VCaP (cell line): ENCODE measurements around the gene HDAC4.
"Not testable (repeated sequence)": the region's sequence is repeated elsewhere in the genome, so short reads cannot be mapped to it uniquely, and the experiment has no call there.

Source experiments
- H3K27ac ChIP-seq: fragments of 450-650 bp; 2 replicates; pipeline ENCODE4 v1.5.1; 2017
- CTCF ChIP-seq: fragments of 450-650 bp; conservative IDR thresholded peaks from 2 replicates; pipeline ENCODE4 v1.5.1; 2017; ENCODE audit warnings: mild to moderate bottlenecking, moderate library complexity

HDAC4 gene

GRCh38 chr2:239282448-239283287 is 118.2 kb downstream of the HDAC4 start:
- TF ChIP-seq CTCF, result no peak
- H3K27ac ChIP-seq, result no peak overlapping the region

GRCh38 chr2:239280296-239281017 is 120.4 kb downstream of the HDAC4 start:
- H3K27ac ChIP-seq, result not testable (repeated sequence)

- TF ChIP-seq CTCF, result no peak
- peak overlapping the region; percentile 5; the same call in 1 of the 2 replicates for H3K27ac ChIP-seq
Observed at GRCh38 chr2:239279508-239280295, 121.1 kb downstream of the HDAC4 start.

GRCh38 chr2:239278941-239279365 is 121.9 kb downstream of the HDAC4 start:
- peak overlapping the region; percentile 5; the same call in 1 of the 2 replicates for H3K27ac ChIP-seq
- TF ChIP-seq CTCF, result no peak

- H3K27ac ChIP-seq, result no peak overlapping the region
- TF ChIP-seq CTCF, result no peak
Observed at GRCh38 chr2:239278361-239278760, 122.5 kb downstream of the HDAC4 start.

- no peak for TF ChIP-seq CTCF
Observed at GRCh38 chr2:239277401-239278085, 123.3 kb downstream of the HDAC4 start.

GRCh38 chr2:239276851-239277250 is 124.0 kb downstream of the HDAC4 start:
- TF ChIP-seq CTCF, result no peak
- no peak overlapping the region for H3K27ac ChIP-seq

More at GRCh38 chr2:239277401-239278085, 123.3 kb downstream of the HDAC4 start:
- H3K27ac ChIP-seq, result no peak overlapping the region
